GM18868 (cell line): ENCODE measurements around the gene SERPINA3.

Experiments
- ATAC-seq: cut with Tn5 transposase; IDR thresholded peaks from one replicate; pipeline ENCODE4 v1.9.1; 2021; ENCODE audit warnings: mild to moderate bottlenecking, moderate library complexity; ENCODE audit not compliant: unreplicated experiment

Gene SERPINA3

GRCh38 chr14:94612580-94613554, 676 bp downstream of the SERPINA3 start:
- ATAC-seq = no peak

GRCh38 chr14:94613720-94614644, 1.8 kb downstream of the SERPINA3 start:
- ATAC-seq = no peak

- no peak for ATAC-seq
Observed at GRCh38 chr14:94614802-94615201, 2.6 kb downstream of the SERPINA3 start.

- no peak for ATAC-seq
Observed at GRCh38 chr14:94615254-94615653, 3.1 kb downstream of the SERPINA3 start.

DNA sequence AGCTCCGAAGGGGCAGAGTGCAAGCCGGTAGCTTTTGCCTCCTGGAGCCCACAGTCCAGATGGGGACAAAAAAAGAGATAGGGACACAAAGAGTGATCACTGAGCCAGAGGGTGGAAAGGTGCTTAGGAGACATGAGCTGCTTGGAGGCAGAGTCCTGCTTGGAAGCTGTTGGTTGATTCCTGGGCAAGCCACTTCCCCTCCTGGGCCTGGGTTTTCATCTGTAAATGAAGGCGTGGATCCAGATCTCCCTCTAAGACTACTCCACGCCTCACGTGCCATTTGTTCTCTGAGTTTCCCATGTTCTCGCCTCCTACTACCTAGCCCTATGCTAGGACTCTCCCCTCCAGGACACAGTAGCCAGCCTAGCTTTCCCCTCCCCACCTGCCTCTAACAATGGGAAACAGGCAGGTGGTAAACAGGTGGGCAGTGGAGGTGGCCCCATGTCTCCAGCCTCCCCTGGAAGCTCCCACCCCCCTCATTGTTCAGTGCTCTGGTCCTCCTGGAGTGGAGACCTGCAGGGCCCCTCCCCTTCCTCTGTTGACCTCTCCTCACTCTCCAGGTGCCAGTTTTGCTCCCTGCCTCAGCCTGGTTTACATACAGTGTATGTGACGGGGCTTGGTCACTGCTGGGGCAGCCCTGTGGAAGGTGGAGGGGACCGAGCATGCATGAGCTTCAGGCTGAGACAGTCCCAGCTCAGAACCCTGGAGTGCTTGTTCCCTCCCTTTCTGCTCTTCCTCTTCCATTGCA, 3.8 kb downstream of the SERPINA3 start:
- ATAC-seq = no peak

DNA sequence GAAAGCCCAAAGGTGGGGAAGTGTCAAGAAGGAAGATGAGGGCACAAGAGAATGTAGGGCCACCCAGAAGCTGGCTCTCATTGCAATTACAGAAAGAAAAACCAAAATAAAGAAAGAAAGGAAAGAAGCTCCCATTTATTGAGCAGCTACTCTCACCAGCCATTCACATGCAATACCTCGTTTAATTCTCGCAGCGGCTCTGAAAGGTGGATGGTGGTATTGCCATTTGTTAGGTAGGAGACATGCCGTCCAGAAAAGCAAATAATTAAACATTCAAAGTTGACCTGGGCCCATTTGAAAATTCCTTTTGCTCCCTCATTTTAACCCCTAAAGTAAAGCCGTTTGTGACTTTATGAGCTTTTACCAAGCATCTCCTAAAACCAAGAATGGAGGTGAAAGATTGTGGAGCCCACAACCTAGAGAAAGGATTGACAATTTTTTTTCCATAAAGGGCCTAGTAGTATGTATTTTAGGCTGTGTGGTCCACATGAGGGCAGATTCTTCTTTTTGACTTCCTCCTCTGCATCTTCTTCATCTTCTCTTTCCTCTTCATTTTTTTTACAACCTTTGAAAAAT, 5.3 kb downstream of the SERPINA3 start:
- ATAC-seq = no peak

DNA sequence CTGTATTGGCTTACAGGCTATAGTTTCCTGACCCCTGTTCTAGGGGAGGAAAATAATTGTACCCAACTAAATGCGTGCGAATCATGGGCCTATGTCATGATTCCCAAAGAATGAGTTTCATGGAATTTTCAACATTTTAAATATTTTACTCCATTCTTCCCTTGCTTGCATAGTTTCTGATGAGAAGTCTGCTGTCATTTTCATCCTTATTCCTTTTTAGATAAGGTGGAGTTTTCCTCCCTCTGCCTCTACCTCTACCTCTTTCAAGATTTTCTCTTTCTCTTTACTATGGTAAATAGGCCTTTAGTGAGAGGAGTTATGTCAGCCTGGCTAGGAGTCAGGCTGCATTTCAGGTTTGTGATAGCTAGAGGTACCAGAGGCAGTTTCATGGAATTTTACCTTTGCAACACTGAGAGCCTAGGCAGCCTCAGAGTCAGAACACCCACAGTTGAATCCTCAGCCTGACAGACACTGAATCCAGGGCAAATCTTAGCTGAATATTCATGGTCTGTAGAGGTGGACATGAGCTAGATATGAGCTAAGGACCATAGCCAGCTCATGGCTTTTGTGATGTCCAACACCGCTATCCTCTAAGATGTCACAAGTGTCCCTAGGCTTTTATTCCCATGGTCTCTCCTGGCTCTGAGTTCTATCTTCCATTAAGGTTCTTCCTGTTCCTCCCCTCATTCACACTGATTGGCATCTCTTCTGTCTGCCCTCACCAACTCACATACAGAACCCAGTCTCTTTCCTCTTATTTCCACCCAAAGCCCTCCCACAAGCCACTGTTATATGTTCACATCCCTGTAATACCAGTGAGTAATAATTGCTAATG, 6.0 kb downstream of the SERPINA3 start:
- ATAC-seq = no peak

GRCh38 chr14:94619297-94619696, 7.1 kb downstream of the SERPINA3 start:
- ATAC-seq = no peak

GRCh38 chr14:94620597-94620996, 8.4 kb downstream of the SERPINA3 start:
- no peak for ATAC-seq

DNA sequence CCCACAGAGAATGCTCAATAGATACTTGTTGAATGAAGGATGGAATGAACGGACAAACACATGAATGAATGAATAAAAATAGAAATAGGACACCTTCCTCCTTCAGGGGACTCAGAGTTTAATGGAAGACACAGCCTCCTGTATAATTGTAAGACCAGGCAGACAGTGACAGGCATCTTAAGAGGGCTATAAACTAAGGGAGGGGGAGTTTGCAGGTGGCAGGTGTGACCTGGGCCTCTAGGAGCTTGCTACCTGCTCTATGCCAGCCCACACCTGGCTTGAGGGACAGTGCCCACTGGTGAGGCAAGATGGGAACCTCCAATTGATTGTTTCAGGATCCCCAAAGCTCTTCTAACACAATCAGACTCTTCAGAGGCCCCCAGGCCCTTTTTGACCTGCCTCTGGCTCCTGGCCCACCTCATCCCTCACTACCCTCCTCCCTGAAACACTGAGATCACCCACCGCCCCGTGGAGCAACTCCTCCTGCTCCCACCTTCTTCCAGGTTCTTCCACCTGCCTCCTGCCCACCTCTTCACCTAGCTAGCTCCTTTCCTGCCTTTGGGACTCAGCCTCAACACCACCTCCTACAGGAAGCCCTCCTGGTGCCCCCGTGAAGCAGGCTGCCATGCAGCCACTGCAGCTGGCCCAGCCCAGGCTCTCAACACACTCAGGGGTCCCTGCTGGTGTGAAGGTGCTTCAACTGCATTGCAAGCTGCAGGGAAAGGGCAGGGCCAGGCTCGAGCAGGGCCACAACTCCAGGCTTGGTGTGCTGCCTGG, 9.4 kb downstream of the SERPINA3 start:
- ATAC-seq = no peak

GRCh38 chr14:94622653-94623421, 10.6 kb downstream of the SERPINA3 start:
- ATAC-seq = no peak

DNA sequence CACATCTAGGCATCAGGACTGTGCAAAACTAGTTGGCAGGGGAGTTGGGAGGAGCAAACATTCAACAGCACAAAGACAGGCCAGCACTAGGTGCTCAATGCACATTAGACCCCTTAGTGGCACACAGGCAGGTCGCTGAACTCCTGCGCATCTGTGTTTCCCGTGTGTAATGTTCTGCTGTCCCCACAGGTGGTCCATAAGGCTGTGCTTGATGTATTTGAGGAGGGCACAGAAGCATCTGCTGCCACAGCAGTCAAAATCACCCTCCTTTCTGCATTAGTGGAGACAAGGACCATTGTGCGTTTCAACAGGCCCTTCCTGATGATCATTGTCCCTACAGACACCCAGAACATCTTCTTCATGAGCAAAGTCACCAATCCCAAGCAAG, 11.2 kb downstream of the SERPINA3 start:
- ATAC-seq = no peak

- ATAC-seq = no peak
Observed at GRCh38 chr14:94623856-94624499, 11.8 kb downstream of the SERPINA3 start.

DNA sequence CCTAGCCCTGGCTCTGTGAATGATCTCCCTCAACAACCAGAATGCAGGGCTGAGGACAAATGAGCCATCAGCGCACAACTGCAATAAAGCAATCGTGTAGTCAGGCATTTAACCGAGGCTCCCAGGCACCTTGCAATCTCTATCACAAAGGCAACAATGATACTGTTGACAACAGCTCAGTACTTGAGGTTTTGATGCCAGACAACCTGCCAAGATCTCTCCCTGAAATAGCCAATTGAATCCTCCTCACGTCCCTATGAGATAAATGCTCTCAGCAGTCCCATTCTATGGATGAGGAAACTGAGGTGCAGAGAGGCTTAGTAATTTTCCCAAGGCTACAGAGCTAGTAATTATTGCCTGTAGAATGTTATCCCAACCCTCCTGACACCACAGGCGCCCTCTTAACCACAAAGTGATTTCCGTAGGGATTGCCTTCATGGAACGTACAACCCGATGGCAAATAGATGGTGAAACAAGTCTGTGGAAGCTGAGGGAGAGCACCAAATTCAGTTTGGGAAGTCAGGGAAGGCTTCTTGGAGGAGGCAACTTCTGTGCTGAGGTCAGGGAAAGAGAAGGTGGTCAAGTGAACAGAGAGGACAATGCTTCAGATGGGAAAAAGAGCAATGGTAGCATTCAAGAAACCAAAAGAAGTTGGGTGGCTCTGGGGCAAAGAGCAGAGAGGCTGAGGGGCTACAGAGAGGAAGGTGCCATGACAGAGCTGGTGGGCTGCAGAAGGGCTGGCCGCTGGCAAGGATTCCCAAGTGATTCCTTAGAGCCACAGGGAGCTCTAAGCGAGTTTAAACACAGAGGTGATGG, 12.6 kb downstream of the SERPINA3 start:
- no peak for ATAC-seq

- no peak for ATAC-seq
Observed at GRCh38 chr14:94625353-94625635, 13.1 kb downstream of the SERPINA3 start.

- ATAC-seq = no peak
Observed at GRCh38 chr14:94628578-94628977, 16.4 kb downstream of the SERPINA3 start.

- ATAC-seq = no peak
Observed at GRCh38 chr14:94630396-94630795, 18.2 kb downstream of the SERPINA3 start.
